H9 (cell line): ENCODE results near the gene HOXB1. TPM values are rescaled to one million over a fixed set of nuclear protein-coding genes. Genes with fewer than 3 reads are reported as not detected.

Source experiments
- DNase-seq: peaks from one replicate; pipeline ENCODE4 v3.0.0-alpha.2; 2017
- H2AFZ ChIP-seq: one replicate; pipeline ENCODE4 v1.6.1; 2013; ENCODE audit warnings: mild to moderate bottlenecking, low read length, control low read depth, moderate library complexity
- H2AK5ac ChIP-seq: 2 replicates; pipeline ENCODE4 v1.6.1; 2013; ENCODE audit warnings: low read length, control low read depth, mixed read lengths; ENCODE audit not compliant: insufficient read length
- H2BK120ac ChIP-seq: one replicate; pipeline ENCODE4 v1.6.1; 2013; ENCODE audit warnings: low read depth, mild to moderate bottlenecking, low read length, control low read depth, inconsistent platforms; ENCODE audit not compliant: poor library complexity, severe bottlenecking
- H2BK12ac ChIP-seq: 2 replicates; pipeline ENCODE4 v1.6.1; 2013; ENCODE audit warnings: low read length, control low read depth, mixed read lengths, low read depth; ENCODE audit not compliant: insufficient read length
- H2BK15ac ChIP-seq: 2 replicates; pipeline ENCODE4 v1.6.1; 2013; ENCODE audit warnings: low read depth, low read length, control low read depth
- H2BK20ac ChIP-seq: one replicate; pipeline ENCODE4 v1.6.1; 2013; ENCODE audit warnings: low read depth, mild to moderate bottlenecking, low read length, control low read depth, inconsistent platforms; ENCODE audit not compliant: poor library complexity, severe bottlenecking
- H2BK5ac ChIP-seq: 2 replicates; pipeline ENCODE4 v1.6.1; 2013; ENCODE audit warnings: low read length, control low read depth, mixed read lengths; ENCODE audit not compliant: insufficient read length
- H3K14ac ChIP-seq: 2 replicates; pipeline ENCODE4 v1.6.1; 2013; ENCODE audit warnings: low read length, control low read depth; ENCODE audit not compliant: insufficient read depth
- H3K18ac ChIP-seq: 2 replicates; pipeline ENCODE4 v1.6.1; 2013; ENCODE audit warnings: low read depth, mild to moderate bottlenecking, mixed read lengths, low read length, control low read depth; ENCODE audit not compliant: insufficient read length
- H3K23ac ChIP-seq: 2 replicates; pipeline ENCODE4 v1.6.1; 2013; ENCODE audit warnings: low read length, control low read depth, mixed read lengths, low read depth; ENCODE audit not compliant: insufficient read length
- H3K23me2 ChIP-seq: 2 replicates; pipeline ENCODE4 v1.6.1; 2013; ENCODE audit warnings: low read depth, mild to moderate bottlenecking, mixed read lengths, low read length, control low read depth; ENCODE audit not compliant: insufficient read length, poor library complexity, severe bottlenecking
- H3K27ac ChIP-seq: 2 replicates; pipeline ENCODE4 v1.5.1; 2013; ENCODE audit warnings: low read length, control low read depth, mixed read lengths, low read depth; ENCODE audit not compliant: insufficient read length
- H3K27me3 ChIP-seq: 2 replicates; pipeline ENCODE4 v1.6.1; 2013; ENCODE audit warnings: low read length, control low read depth, inconsistent platforms; ENCODE audit not compliant: insufficient read depth
- H3K4ac ChIP-seq: 2 replicates; pipeline ENCODE4 v1.6.1; 2013; ENCODE audit warnings: low read depth, mild to moderate bottlenecking, control low read depth, inconsistent platforms, low read length, moderate library complexity
- H3K4me1 ChIP-seq: 2 replicates; pipeline ENCODE4 v1.6.1; 2013; ENCODE audit warnings: low read length, control low read depth, inconsistent platforms; ENCODE audit not compliant: insufficient read depth
- H3K4me2 ChIP-seq: 2 replicates; pipeline ENCODE4 v1.6.1; 2013; ENCODE audit warnings: low read length, control low read depth, mixed read lengths; ENCODE audit not compliant: insufficient read length, insufficient read depth
- H3K56ac ChIP-seq: 2 replicates; pipeline ENCODE4 v1.6.1; 2013; ENCODE audit warnings: low read depth, mild to moderate bottlenecking, mixed read lengths, low read length, control low read depth; ENCODE audit not compliant: insufficient read length
- H3K79me1 ChIP-seq: 2 replicates; pipeline ENCODE4 v1.6.1; 2013; ENCODE audit warnings: low read depth, mild to moderate bottlenecking, moderate library complexity, low read length, control low read depth, inconsistent platforms; ENCODE audit not compliant: insufficient read depth, poor library complexity, severe bottlenecking
- H3K79me2 ChIP-seq: 2 replicates; pipeline ENCODE4 v1.6.1; 2013; ENCODE audit warnings: low read length, control low read depth, inconsistent platforms; ENCODE audit not compliant: insufficient read depth
- H3K9ac ChIP-seq: 2 replicates; pipeline ENCODE4 v1.6.1; 2013; ENCODE audit warnings: low read length, control low read depth, mixed read lengths; ENCODE audit not compliant: insufficient read length; ENCODE audit errors: extremely low read depth
- H3K9me3 ChIP-seq: one replicate; pipeline ENCODE4 v1.6.1; 2013; ENCODE audit warnings: low read depth, low read length, inconsistent platforms; ENCODE audit not compliant: control insufficient read depth
- H3T11ph ChIP-seq: one replicate; pipeline ENCODE4 v1.6.1; 2013; ENCODE audit warnings: mild to moderate bottlenecking, low read length, control low read depth, inconsistent platforms
- H4K20me1 ChIP-seq: one replicate; pipeline ENCODE4 v1.6.1; 2013; ENCODE audit not compliant: control insufficient read depth, insufficient read length, insufficient read depth
- H4K5ac ChIP-seq: 2 replicates; pipeline ENCODE4 v1.6.1; 2013; ENCODE audit warnings: low read depth, mild to moderate bottlenecking, mixed read lengths, low read length, control low read depth; ENCODE audit not compliant: insufficient read length
- H4K8ac ChIP-seq: replicated peaks from 2 replicates; pipeline ENCODE4 v1.6.1; 2013; ENCODE audit warnings: low read length, control low read depth, mixed read lengths, low read depth; ENCODE audit not compliant: insufficient read length
- H4K91ac ChIP-seq: 2 replicates; pipeline ENCODE4 v1.6.1; 2013; ENCODE audit warnings: low read depth, mild to moderate bottlenecking, moderate library complexity, mixed read lengths, low read length, control low read depth; ENCODE audit not compliant: insufficient read length
- H3K27ac Mint-ChIP-seq, 3 experiments: 2 replicates in 2 of 3; 3 replicates in 1 of 3; pipeline ENCODE4 v1.8.0; 2020 to 2021; ENCODE audit warnings: mixed read lengths in 3 of 3, mild to moderate bottlenecking in 1 of 3, moderate library complexity in 1 of 3
- H3K27me3 Mint-ChIP-seq: 2 replicates; pipeline ENCODE4 v1.8.0; 2021; ENCODE audit warnings: low read depth, mild to moderate bottlenecking, moderate library complexity, mixed read lengths
- H3K36me3 Mint-ChIP-seq, 3 experiments: 2 replicates in 2 of 3; 3 replicates in 1 of 3; pipeline ENCODE4 v1.8.0; 2020 to 2021; ENCODE audit warnings: low read depth in 3 of 3, mixed read lengths in 3 of 3; ENCODE audit not compliant: insufficient read depth in 1 of 3
- H3K4me1 Mint-ChIP-seq, 2 experiments: 2 replicates each; pipeline ENCODE4 v1.8.0; 2020; ENCODE audit warnings: mixed read lengths in 2 of 2
- H3K4me3 Mint-ChIP-seq, 2 experiments: 2 replicates in 1 of 2; 3 replicates in 1 of 2; pipeline ENCODE4 v1.8.0; 2020 to 2021; ENCODE audit warnings: mild to moderate bottlenecking in 2 of 2, mixed read lengths in 2 of 2, moderate library complexity in 1 of 2
- H3K9me3 Mint-ChIP-seq, 2 experiments: 2 replicates in 1 of 2; 3 replicates in 1 of 2; pipeline ENCODE4 v1.8.0; 2020; ENCODE audit warnings: mild to moderate bottlenecking in 2 of 2, mixed read lengths in 2 of 2, moderate library complexity in 1 of 2
- WGBS: extraction: QIAGEN DNeasy Blood & Tissue Kit; methylation state at CpG from one replicate; pipeline ENCODE4 v1.1.7; 2013; ENCODE audit warnings: missing lambda C conversion rate, low lambda C conversion rate, mixed read lengths; ENCODE audit not compliant: insufficient read length; ENCODE audit errors: extremely low coverage; 5-methylcytosine and 5-hydroxymethylcytosine counted together
- total RNA-seq: library from RNA; stranded (reverse); gene quantifications from 2 replicates; pipeline ENCODE4 v1.2.1, GENCODE V29; 2021
- TF ChIP-seq, protein P1 (sequence below): fragments of 200-600 bp; sonication (generic); conservative IDR thresholded peaks from 3 replicates; pipeline ENCODE4 v1.8.0; 2021; ENCODE audit warnings: antibody characterized with exemption, mild to moderate bottlenecking

The HOXB1 gene
- total RNA-seq, 1 experiment from 2014 or later, result not detected

DNA sequence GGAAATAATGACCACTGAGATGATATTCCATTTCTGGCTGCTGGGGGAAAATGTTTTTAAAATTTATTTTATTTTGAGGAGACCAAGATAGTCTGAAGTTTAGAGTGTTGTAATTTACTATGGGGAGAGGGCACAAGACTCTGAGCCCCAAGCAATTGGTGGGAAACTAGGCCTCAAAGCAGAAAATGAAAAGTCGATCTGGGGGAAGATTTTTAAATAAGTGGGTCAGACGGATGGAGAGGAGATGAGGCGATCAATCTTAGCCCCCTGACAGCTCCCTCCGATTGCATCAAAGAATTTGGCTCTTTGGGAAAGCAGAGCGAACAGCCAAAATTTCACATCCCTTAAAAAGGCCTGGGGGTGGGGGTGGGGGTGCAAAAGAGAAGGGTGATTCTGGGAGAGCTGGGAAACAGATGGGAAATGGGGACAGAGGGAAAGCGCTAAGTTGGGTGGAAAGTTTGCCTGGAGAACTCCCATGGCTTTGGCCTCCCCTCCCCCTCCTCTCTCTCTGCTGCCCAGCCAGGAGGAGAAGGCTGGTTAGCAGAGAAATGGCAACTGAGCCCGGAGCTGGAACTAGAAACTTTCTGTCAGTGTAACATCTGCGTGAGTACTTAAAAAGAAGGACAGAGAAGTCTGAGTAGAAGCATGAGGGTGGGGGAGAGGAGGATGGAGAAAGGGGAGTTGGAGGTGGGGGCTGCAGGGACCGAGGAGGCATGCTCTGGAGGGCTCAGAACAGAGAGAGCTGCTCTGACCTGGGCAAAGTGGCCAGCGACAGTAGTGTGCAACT, 15.5 kb upstream of the HOXB1 start:
- peak; percentile 78 for DNase-seq
- TF ChIP-seq, protein P1, sequence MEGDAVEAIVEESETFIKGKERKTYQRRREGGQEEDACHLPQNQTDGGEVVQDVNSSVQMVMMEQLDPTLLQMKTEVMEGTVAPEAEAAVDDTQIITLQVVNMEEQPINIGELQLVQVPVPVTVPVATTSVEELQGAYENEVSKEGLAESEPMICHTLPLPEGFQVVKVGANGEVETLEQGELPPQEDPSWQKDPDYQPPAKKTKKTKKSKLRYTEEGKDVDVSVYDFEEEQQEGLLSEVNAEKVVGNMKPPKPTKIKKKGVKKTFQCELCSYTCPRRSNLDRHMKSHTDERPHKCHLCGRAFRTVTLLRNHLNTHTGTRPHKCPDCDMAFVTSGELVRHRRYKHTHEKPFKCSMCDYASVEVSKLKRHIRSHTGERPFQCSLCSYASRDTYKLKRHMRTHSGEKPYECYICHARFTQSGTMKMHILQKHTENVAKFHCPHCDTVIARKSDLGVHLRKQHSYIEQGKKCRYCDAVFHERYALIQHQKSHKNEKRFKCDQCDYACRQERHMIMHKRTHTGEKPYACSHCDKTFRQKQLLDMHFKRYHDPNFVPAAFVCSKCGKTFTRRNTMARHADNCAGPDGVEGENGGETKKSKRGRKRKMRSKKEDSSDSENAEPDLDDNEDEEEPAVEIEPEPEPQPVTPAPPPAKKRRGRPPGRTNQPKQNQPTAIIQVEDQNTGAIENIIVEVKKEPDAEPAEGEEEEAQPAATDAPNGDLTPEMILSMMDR, result no peak
- Histone ChIP-seq H2BK15ac (no peak overlapping the region), H3K4me2 (no peak overlapping the region), H4K91ac (no peak overlapping the region), H3K27me3 (peaks cover 92% of the 10 kb centered on the region), H4K20me1 (no peaks in the 10 kb centered on the region), H2AK5ac (no peak overlapping the region), H3K79me2 (no peaks in the 10 kb centered on the region), H3K27ac (no peak overlapping the region), H2BK12ac (no peak overlapping the region), H3K79me1 (no peaks in the 10 kb centered on the region), H3K18ac (no peak overlapping the region), H3K23me2 (peaks cover 5% of the 10 kb centered on the region), H3K9ac (no peak overlapping the region), H3K4ac (no peak overlapping the region), H2AFZ (no peak overlapping the region), H3K56ac (no peak overlapping the region), H3K4me1 (peaks cover 3% of the 10 kb centered on the region; the same call in 1 of the 2 replicates), H3K14ac (no peak overlapping the region), H3K23ac (no peak overlapping the region), H3T11ph (no peak overlapping the region), H2BK120ac (no peak overlapping the region), H2BK20ac (no peak overlapping the region), H4K5ac (no peak overlapping the region), H3K9me3 (no peaks in the 10 kb centered on the region), H4K8ac (no peak overlapping the region), H2BK5ac (no peak overlapping the region)
- H3K27ac Mint-ChIP-seq, result no peak overlapping the region
- no peak overlapping the region; a peak in 1 of 5 replicates for H3K4me3 Mint-ChIP-seq
- no CpG with 5 or more reads among the region's 10 CpGs for WGBS
- peaks cover 1 to 21% of the 10 kb centered on the region in 2 experiments; a peak in 3 of 5 replicates for H3K9me3 Mint-ChIP-seq
- no peaks in the 10 kb centered on the region; a peak in 1 of 7 replicates for H3K36me3 Mint-ChIP-seq
- H3K4me1 Mint-ChIP-seq, result peaks cover 39 to 71% of the 10 kb centered on the region in 2 experiments
- H3K27me3 Mint-ChIP-seq, result peaks cover 99% of the 10 kb centered on the region
